ENCODE data around the gene F5. TPM values are rescaled to one million over a fixed set of nuclear protein-coding genes. Genes with fewer than 3 reads are reported as not detected.

Gene F5
- total and polyA plus RNA-seq, 2 of the 13 experiments (the other 11 are each of a cell fraction or from before 2014, with no cell fraction given): 38.3 to 64.0 TPM

DNA sequence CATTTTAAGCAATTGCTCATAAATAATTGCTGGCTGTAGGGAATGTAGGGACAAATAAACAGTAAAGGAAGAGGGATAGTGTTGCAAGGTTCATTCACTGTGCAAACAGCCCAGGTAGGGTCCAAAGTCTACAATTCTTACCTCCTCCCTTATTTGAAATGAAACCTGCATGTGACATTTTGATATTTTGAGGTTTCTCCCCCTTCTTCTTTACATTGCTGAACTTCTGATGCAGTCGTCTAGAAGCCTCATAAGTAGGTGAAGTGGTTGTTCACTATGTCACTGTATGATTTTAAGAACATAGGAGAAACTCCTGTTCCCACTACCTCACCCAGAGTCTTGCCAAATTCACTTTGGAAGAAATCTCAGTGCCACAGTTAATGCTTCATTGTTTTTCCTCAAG, 16.1 kb downstream of the F5 start (continued):
- TF ChIP-seq, protein P1, sequence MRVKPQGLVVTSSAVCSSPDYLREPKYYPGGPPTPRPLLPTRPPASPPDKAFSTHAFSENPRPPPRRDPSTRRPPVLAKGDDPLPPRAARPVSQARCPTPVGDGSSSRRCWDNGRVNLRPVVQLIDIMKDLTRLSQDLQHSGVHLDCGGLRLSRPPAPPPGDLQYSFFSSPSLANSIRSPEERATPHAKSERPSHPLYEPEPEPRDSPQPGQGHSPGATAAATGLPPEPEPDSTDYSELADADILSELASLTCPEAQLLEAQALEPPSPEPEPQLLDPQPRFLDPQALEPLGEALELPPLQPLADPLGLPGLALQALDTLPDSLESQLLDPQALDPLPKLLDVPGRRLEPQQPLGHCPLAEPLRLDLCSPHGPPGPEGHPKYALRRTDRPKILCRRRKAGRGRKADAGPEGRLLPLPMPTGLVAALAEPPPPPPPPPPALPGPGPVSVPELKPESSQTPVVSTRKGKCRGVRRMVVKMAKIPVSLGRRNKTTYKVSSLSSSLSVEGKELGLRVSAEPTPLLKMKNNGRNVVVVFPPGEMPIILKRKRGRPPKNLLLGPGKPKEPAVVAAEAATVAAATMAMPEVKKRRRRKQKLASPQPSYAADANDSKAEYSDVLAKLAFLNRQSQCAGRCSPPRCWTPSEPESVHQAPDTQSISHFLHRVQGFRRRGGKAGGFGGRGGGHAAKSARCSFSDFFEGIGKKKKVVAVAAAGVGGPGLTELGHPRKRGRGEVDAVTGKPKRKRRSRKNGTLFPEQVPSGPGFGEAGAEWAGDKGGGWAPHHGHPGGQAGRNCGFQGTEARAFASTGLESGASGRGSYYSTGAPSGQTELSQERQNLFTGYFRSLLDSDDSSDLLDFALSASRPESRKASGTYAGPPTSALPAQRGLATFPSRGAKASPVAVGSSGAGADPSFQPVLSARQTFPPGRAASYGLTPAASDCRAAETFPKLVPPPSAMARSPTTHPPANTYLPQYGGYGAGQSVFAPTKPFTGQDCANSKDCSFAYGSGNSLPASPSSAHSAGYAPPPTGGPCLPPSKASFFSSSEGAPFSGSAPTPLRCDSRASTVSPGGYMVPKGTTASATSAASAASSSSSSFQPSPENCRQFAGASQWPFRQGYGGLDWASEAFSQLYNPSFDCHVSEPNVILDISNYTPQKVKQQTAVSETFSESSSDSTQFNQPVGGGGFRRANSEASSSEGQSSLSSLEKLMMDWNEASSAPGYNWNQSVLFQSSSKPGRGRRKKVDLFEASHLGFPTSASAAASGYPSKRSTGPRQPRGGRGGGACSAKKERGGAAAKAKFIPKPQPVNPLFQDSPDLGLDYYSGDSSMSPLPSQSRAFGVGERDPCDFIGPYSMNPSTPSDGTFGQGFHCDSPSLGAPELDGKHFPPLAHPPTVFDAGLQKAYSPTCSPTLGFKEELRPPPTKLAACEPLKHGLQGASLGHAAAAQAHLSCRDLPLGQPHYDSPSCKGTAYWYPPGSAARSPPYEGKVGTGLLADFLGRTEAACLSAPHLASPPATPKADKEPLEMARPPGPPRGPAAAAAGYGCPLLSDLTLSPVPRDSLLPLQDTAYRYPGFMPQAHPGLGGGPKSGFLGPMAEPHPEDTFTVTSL (CRISPR knock-in tag; IDR thresholded peaks at IDR 0.05; ENCODE audit: borderline replicate concordance): peak; percentile 92; the same call in 1 of the 2 replicates
- TF ChIP-seq, protein P2, sequence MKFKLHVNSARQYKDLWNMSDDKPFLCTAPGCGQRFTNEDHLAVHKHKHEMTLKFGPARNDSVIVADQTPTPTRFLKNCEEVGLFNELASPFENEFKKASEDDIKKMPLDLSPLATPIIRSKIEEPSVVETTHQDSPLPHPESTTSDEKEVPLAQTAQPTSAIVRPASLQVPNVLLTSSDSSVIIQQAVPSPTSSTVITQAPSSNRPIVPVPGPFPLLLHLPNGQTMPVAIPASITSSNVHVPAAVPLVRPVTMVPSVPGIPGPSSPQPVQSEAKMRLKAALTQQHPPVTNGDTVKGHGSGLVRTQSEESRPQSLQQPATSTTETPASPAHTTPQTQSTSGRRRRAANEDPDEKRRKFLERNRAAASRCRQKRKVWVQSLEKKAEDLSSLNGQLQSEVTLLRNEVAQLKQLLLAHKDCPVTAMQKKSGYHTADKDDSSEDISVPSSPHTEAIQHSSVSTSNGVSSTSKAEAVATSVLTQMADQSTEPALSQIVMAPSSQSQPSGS (CRISPR knock-in tag; IDR thresholded peaks at IDR 0.05): peak; percentile 59
- TF ChIP-seq RXRB (CRISPR knock-in tag; IDR thresholded peaks at IDR 0.05; ENCODE audit: borderline replicate concordance): peak; percentile 83
- TF ChIP-seq SOX5 (CRISPR knock-in tag; IDR thresholded peaks at IDR 0.05; ENCODE audit: borderline replicate concordance): peak; percentile 82
- TF ChIP-seq MAFK (conservative IDR thresholded peaks at IDR 0.05 in 1 of 2, IDR thresholded peaks at IDR 0.05 in 1 of 2; ENCODE audit: low read length in 2 of 2): peak; percentile 7 to 20; a peak in 1 of 4 replicates
- TF ChIP-seq GFI1 (CRISPR knock-in tag; IDR thresholded peaks at IDR 0.05; ENCODE audit: borderline replicate concordance): 0 out of 2 replicates have a peak, but pooled peaks have one; percentile 58
- no peak for TF ChIP-seq CCAR2 (optimal IDR thresholded peaks at IDR 0.05; ENCODE audit: low read depth, low read length)
- no peak for TF ChIP-seq NR1H2 (CRISPR knock-in tag; IDR thresholded peaks at IDR 0.05; ENCODE audit: borderline replicate concordance, low read depth)
- no peak for TF ChIP-seq RBM39 (IDR thresholded peaks at IDR 0.05; ENCODE audit: low read depth, low read length, poor library complexity, severe bottlenecking)
- TF ChIP-seq, protein P3, sequence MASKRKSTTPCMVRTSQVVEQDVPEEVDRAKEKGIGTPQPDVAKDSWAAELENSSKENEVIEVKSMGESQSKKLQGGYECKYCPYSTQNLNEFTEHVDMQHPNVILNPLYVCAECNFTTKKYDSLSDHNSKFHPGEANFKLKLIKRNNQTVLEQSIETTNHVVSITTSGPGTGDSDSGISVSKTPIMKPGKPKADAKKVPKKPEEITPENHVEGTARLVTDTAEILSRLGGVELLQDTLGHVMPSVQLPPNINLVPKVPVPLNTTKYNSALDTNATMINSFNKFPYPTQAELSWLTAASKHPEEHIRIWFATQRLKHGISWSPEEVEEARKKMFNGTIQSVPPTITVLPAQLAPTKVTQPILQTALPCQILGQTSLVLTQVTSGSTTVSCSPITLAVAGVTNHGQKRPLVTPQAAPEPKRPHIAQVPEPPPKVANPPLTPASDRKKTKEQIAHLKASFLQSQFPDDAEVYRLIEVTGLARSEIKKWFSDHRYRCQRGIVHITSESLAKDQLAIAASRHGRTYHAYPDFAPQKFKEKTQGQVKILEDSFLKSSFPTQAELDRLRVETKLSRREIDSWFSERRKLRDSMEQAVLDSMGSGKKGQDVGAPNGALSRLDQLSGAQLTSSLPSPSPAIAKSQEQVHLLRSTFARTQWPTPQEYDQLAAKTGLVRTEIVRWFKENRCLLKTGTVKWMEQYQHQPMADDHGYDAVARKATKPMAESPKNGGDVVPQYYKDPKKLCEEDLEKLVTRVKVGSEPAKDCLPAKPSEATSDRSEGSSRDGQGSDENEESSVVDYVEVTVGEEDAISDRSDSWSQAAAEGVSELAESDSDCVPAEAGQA (IDR thresholded peaks at IDR 0.05; ENCODE audit: low read depth): no peak
- TF ChIP-seq, protein P3 (CRISPR knock-in tag; IDR thresholded peaks at IDR 0.05; ENCODE audit: borderline replicate concordance): no peak
- TF ChIP-seq, protein P4, sequence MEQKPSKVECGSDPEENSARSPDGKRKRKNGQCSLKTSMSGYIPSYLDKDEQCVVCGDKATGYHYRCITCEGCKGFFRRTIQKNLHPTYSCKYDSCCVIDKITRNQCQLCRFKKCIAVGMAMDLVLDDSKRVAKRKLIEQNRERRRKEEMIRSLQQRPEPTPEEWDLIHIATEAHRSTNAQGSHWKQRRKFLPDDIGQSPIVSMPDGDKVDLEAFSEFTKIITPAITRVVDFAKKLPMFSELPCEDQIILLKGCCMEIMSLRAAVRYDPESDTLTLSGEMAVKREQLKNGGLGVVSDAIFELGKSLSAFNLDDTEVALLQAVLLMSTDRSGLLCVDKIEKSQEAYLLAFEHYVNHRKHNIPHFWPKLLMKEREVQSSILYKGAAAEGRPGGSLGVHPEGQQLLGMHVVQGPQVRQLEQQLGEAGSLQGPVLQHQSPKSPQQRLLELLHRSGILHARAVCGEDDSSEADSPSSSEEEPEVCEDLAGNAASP (CRISPR knock-in tag; IDR thresholded peaks at IDR 0.05; ENCODE audit: borderline replicate concordance): peak; percentile 52; the same call in 1 of the 2 replicates
- TF ChIP-seq HNF4A (CRISPR knock-in tag; IDR thresholded peaks at IDR 0.05): peak; percentile 95
- peak; percentile 75 for TF ChIP-seq SAP130 (CRISPR knock-in tag; IDR thresholded peaks at IDR 0.05; ENCODE audit: low read depth)

Data from HepG2 (cell line).